Neural progenitor cell (in vitro differentiated cells): Measurements from ENCODE around the gene SPRR3.

Experiments used
- CTCF ChIP-seq: fragments of 200-600 bp; sonication (generic); IDR thresholded peaks from 2 replicates; pipeline ENCODE4 v1.5.1; 2017; ENCODE audit warnings: antibody characterized with exemption, mild to moderate bottlenecking
- EZH2 ChIP-seq: fragments of 200-600 bp; sonication (generic); IDR thresholded peaks from 2 replicates; pipeline ENCODE4 v1.6.1; 2017; ENCODE audit warnings: antibody characterized with exemption, mild to moderate bottlenecking, moderate library complexity
- EZH2phosphoT487 ChIP-seq: fragments of 200-600 bp; sonication (generic); IDR thresholded peaks from 2 replicates; pipeline ENCODE4 v1.6.1; 2017; ENCODE audit warnings: antibody characterized with exemption

DNA sequence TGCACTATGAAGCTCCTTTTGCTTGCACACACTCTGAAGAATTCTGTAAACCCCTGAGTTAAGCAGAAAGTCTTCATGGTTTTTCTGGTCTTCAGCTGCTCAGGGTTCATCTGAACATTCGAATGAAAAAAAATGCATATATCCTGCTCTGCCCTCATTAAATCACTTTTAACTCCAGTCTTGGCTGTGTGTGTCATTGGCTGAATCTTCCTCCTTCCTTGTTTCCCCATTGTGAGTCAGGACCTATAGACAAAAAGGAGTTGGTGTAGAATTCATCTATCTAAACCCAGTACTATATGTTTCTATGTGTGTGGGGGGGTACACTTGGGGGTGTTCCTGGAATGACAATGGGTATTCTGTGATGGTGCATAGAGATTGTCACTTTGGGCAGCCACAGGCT lies 22.9 kb downstream of the SPRR3 start:
- TF ChIP-seq CTCF: no peak
- TF ChIP-seq EZH2phosphoT487: no peak
- TF ChIP-seq EZH2: no peak
